Measurements from ENCODE around the gene BEND5. TPM values are rescaled to one million over a fixed set of nuclear protein-coding genes. Genes with fewer than 3 reads are reported as not detected.

The BEND5 gene
- total RNA-seq, 1 experiment from 2014 or later = not detected

DNA sequence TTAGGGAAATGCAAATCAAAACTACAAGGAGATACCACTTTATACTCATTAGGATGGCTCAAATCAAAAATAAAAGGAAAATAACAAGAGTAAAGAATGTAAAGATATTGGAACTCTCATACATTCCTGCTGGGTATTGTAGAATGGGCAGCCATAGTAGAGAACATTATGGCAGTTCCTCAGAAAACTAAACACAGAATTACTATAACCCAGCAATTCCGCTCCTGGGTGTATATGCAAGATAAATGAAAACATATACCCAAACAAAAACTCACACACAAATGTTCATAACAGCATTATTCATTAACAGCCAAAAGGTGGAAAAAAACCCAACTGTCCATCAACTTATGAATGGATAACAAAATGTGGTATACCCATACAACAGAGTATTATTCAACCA is 11.4 kb downstream of the BEND5 start:
- Histone ChIP-seq H3K9me3 (ENCODE audit: insufficient read depth, low read depth) (no peaks in the 10 kb centered on the region), H3K4me3 (no peak overlapping the region), H3K4me1 (replicated peaks; ENCODE audit: insufficient read depth) (no peaks in the 10 kb centered on the region), H3K27me3 (ENCODE audit: insufficient read depth, low read depth) (0 out of 2 replicates have a peak, but pooled peaks cover 7% of the 10 kb centered on the region), H2AFZ (no peak overlapping the region), H4K20me1 (ENCODE audit: insufficient read depth) (no peaks in the 10 kb centered on the region), H3K4me2 (no peak overlapping the region), H3K9me2 (ENCODE audit: insufficient read depth) (0 out of 2 replicates have a peak, but pooled peaks cover 4% of the 10 kb centered on the region), H3K79me2 (ENCODE audit: low read depth) (no peaks in the 10 kb centered on the region), H3F3A (ENCODE audit: insufficient read depth, low read depth) (no peaks in the 10 kb centered on the region), H3K27ac (no peak overlapping the region), H3K36me3 (ENCODE audit: low read depth) (no peaks in the 10 kb centered on the region)
- ChIA-PET POLR2A (ENCODE audit: unreplicated experiment) (no interaction called here), CTCF (no interaction called here)
- BruUV-seq (replicated peaks) = no TSS peak
- intact Hi-C loops (cut with micrococcal nuclease; ENCODE audit: unreplicated experiment) = no loop called here
- TF ChIP-seq, protein P1, sequence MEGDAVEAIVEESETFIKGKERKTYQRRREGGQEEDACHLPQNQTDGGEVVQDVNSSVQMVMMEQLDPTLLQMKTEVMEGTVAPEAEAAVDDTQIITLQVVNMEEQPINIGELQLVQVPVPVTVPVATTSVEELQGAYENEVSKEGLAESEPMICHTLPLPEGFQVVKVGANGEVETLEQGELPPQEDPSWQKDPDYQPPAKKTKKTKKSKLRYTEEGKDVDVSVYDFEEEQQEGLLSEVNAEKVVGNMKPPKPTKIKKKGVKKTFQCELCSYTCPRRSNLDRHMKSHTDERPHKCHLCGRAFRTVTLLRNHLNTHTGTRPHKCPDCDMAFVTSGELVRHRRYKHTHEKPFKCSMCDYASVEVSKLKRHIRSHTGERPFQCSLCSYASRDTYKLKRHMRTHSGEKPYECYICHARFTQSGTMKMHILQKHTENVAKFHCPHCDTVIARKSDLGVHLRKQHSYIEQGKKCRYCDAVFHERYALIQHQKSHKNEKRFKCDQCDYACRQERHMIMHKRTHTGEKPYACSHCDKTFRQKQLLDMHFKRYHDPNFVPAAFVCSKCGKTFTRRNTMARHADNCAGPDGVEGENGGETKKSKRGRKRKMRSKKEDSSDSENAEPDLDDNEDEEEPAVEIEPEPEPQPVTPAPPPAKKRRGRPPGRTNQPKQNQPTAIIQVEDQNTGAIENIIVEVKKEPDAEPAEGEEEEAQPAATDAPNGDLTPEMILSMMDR (conservative IDR thresholded peaks at IDR 0.05) = no peak
- TF ChIP-seq EZH2 (IDR thresholded peaks at IDR 0.05; ENCODE audit: low read depth) = no peak
- no peak for DNase-seq

- Histone ChIP-seq H3F3A (ENCODE audit: insufficient read depth, low read depth) (no peaks in the 10 kb centered on the region), H3K4me1 (replicated peaks; ENCODE audit: insufficient read depth) (no peaks in the 10 kb centered on the region), H2AFZ (no peak overlapping the region), H3K4me3 (no peak overlapping the region), H3K79me2 (ENCODE audit: low read depth) (no peaks in the 10 kb centered on the region), H3K9me3 (ENCODE audit: insufficient read depth, low read depth) (no peaks in the 10 kb centered on the region), H3K27ac (no peak overlapping the region), H3K27me3 (ENCODE audit: insufficient read depth, low read depth) (0 out of 2 replicates have a peak, but pooled peaks cover 12% of the 10 kb centered on the region), H3K36me3 (ENCODE audit: low read depth) (no peaks in the 10 kb centered on the region), H3K9me2 (ENCODE audit: insufficient read depth) (0 out of 2 replicates have a peak, but pooled peaks cover 4% of the 10 kb centered on the region), H4K20me1 (ENCODE audit: insufficient read depth) (no peaks in the 10 kb centered on the region), H3K4me2 (no peak overlapping the region)
- TF ChIP-seq EZH2 (IDR thresholded peaks at IDR 0.05; ENCODE audit: low read depth) = no peak
- TF ChIP-seq, protein P1 (conservative IDR thresholded peaks at IDR 0.05) = no peak
- intact Hi-C loops (cut with micrococcal nuclease; ENCODE audit: unreplicated experiment) = no loop called here
- no TSS peak for BruUV-seq (replicated peaks)
- DNase-seq = no peak
- ChIA-PET CTCF (no interaction called here), POLR2A (ENCODE audit: unreplicated experiment) (no interaction called here)
These were observed 14.7 kb downstream of the BEND5 start for GRCh38 chr1:48761986-48762385.

DNA sequence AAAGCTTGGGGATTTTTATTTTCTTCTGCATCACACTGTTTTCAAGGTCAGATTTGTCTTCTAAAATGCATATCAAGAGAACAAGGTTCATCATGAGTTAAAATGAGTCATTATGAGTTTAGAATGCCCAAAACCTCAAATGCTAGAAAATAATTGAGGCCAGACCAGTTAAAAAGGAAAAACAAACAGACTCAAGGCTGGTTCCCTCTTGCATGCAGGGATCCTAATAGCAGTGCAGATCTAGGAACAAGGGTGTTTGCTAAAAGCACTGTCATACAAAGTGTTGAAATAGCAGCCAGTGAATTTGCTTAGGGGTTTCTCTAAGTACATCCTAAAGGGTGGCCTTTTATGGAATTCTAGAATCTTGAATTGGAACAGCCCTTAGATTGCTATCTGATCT is 15.3 kb downstream of the BEND5 start:
- Histone ChIP-seq H3K4me1 (replicated peaks; ENCODE audit: insufficient read depth) (no peaks in the 10 kb centered on the region), H3K27me3 (ENCODE audit: insufficient read depth, low read depth) (0 out of 2 replicates have a peak, but pooled peaks cover 12% of the 10 kb centered on the region), H3K9me3 (ENCODE audit: insufficient read depth, low read depth) (no peaks in the 10 kb centered on the region), H3K9me2 (ENCODE audit: insufficient read depth) (0 out of 2 replicates have a peak, but pooled peaks cover 4% of the 10 kb centered on the region), H3F3A (ENCODE audit: insufficient read depth, low read depth) (no peaks in the 10 kb centered on the region), H2AFZ (no peak overlapping the region), H3K36me3 (ENCODE audit: low read depth) (no peaks in the 10 kb centered on the region), H3K27ac (no peak overlapping the region), H3K79me2 (ENCODE audit: low read depth) (no peaks in the 10 kb centered on the region), H3K4me3 (no peak overlapping the region), H4K20me1 (ENCODE audit: insufficient read depth) (no peaks in the 10 kb centered on the region), H3K4me2 (no peak overlapping the region)
- no peak for TF ChIP-seq EZH2 (IDR thresholded peaks at IDR 0.05; ENCODE audit: low read depth)
- TF ChIP-seq, protein P1 (conservative IDR thresholded peaks at IDR 0.05) = no peak
- ChIA-PET CTCF (no interaction called here), POLR2A (ENCODE audit: unreplicated experiment) (no interaction called here)
- intact Hi-C loops (cut with micrococcal nuclease; ENCODE audit: unreplicated experiment) = no loop called here
- DNase-seq = no peak
- no TSS peak for BruUV-seq (replicated peaks)

Measured in PC-9 (cell line).